ENCODE measurements around the gene NFKB1. TPM values are rescaled to one million over a fixed set of nuclear protein-coding genes. Genes with fewer than 3 reads are reported as not detected.

The NFKB1 gene
- total and polyA plus RNA-seq, 10 donors, result 15.9 to 94.4 (median 55.3) TPM

- no peaks in the 10 kb centered on the region for H3K4me1 ChIP-seq
- no peak overlapping the region for H3K27ac ChIP-seq
- no peaks in the 10 kb centered on the region for H3K36me3 ChIP-seq
- intact Hi-C loops (cut with DNase I; ENCODE audit: low total_unique reads), result loop anchor here (5.0 kb wide), 1 partner anchor 558 kb away; no protein-coding TSS in a partner anchor
- H3K9me3 ChIP-seq, result no peaks in the 10 kb centered on the region
- no peak for DNase-seq
- WGBS, 5 donors, result 69 to 83% (median 78%) methylated on average over 3 of the region's 3 CpGs
- no peak for TF ChIP-seq POLR2AphosphoS5 (IDR thresholded peaks at IDR 0.05)
- no peak for TF ChIP-seq POLR2A (IDR thresholded peaks at IDR 0.05)
- no peak for TF ChIP-seq CTCF (IDR thresholded peaks at IDR 0.05 in 8 of 11, conservative IDR thresholded peaks at IDR 0.05 in 3 of 11)
- H3K4me3 ChIP-seq, result no peak overlapping the region
- H3K27me3 ChIP-seq (replicated peaks in 1 of 7), result no peaks in the 10 kb centered on the region
Observed at GRCh38 chr4:102453827-102454226, 47.3 kb upstream of the NFKB1 start.

GRCh38 chr4:102454268-102454667 lies 46.9 kb upstream of the NFKB1 start:
- no peak overlapping the region for H3K4me3 ChIP-seq
- H3K27ac ChIP-seq, result no peak overlapping the region
- H3K27me3 ChIP-seq (replicated peaks in 1 of 7), result no peaks in the 10 kb centered on the region
- no peaks in the 10 kb centered on the region for H3K4me1 ChIP-seq
- no peak for TF ChIP-seq POLR2A (IDR thresholded peaks at IDR 0.05)
- no peak for TF ChIP-seq POLR2AphosphoS5 (IDR thresholded peaks at IDR 0.05)
- TF ChIP-seq CTCF (IDR thresholded peaks at IDR 0.05 in 8 of 11, conservative IDR thresholded peaks at IDR 0.05 in 3 of 11), result no peak
- intact Hi-C loops (cut with DNase I; ENCODE audit: low total_unique reads), result loop anchor here (5.0 kb wide), 1 partner anchor 558 kb away; no protein-coding TSS in a partner anchor
- no peaks in the 10 kb centered on the region for H3K36me3 ChIP-seq
- peaks cover 0 to 3% (median under 1%) of the 10 kb centered on the region in 8 donors for H3K9me3 ChIP-seq
- DNase-seq, result no peak
- WGBS, 5 donors, result 21 to 42% (median 22%) methylated on average over 1 of the region's 1 CpG

GRCh38 chr4:102454981-102455685 lies 46.0 kb upstream of the NFKB1 start:
- Histone ChIP-seq H3K27ac (no peak overlapping the region), H3K36me3 (no peaks in the 10 kb centered on the region), H3K4me3 (no peak overlapping the region), H3K9me3 (peaks cover 0 to 12% (median 8%) of the 10 kb centered on the region in 8 donors), H3K27me3 (replicated peaks in 1 of 7) (no peaks in the 10 kb centered on the region), H3K4me1 (no peaks in the 10 kb centered on the region)
- TF ChIP-seq CTCF (IDR thresholded peaks at IDR 0.05 in 8 of 11, conservative IDR thresholded peaks at IDR 0.05 in 3 of 11) (no peak), POLR2AphosphoS5 (IDR thresholded peaks at IDR 0.05) (no peak), POLR2A (IDR thresholded peaks at IDR 0.05) (no peak)
- intact Hi-C loops (cut with DNase I; ENCODE audit: low total_unique reads), result loop anchor here (5.0 kb wide), 1 partner anchor 557 kb away; no protein-coding TSS in a partner anchor
- DNase-seq, result no peak
- 87 to 95% (median 93%) methylated on average over 9 of the region's 9 CpGs for WGBS, 5 donors

- no peaks in the 10 kb centered on the region for H3K4me1 ChIP-seq
- intact Hi-C loops (cut with DNase I; ENCODE audit: low total_unique reads), result no loop called here
- H3K9me3 ChIP-seq, result peaks cover 0 to 18% (median 14%) of the 10 kb centered on the region in 8 donors
- no peak for DNase-seq
- TF ChIP-seq CTCF (IDR thresholded peaks at IDR 0.05 in 8 of 11, conservative IDR thresholded peaks at IDR 0.05 in 3 of 11), result no peak
- TF ChIP-seq POLR2AphosphoS5 (IDR thresholded peaks at IDR 0.05), result no peak
- no peak for TF ChIP-seq POLR2A (IDR thresholded peaks at IDR 0.05)
- WGBS, 5 donors, result 73 to 93% (median 83%) methylated on average over 3 of the region's 3 CpGs
- no peak overlapping the region for H3K27ac ChIP-seq
- H3K27me3 ChIP-seq (replicated peaks in 1 of 7), result no peaks in the 10 kb centered on the region
- no peaks in the 10 kb centered on the region for H3K36me3 ChIP-seq
- no peak overlapping the region for H3K4me3 ChIP-seq
Observed at GRCh38 chr4:102455750-102456149, 45.4 kb upstream of the NFKB1 start.
